ENCODE measurements around the gene CRISPLD2.

DNA sequence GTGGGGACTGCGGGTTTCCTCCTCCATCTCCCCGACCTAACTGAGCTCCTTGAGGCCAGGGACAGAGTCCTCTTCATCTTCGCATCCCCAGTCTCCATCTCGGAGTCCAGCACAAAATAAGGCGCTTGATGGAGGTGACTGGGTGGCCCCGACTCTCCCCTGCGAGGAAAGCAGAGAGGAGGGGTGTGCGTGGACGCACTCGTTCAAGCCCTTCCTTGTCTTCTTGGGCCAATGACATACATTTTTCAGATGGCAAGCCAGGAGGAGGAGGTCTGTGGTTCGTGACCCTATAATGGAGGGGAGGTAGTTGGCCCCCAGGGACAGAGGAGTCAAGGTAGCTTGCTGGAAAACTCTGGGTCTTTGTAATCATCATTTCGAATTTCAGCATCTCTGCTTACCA lies 17.2 kb downstream of the CRISPLD2 start:
- TF ChIP-seq ZMIZ1 (IDR thresholded peaks at IDR 0.05; ENCODE audit: low read depth in 2 of 2, low read length in 2 of 2) (no peak), PATZ1 (CRISPR knock-in tag; IDR thresholded peaks at IDR 0.05; ENCODE audit: borderline replicate concordance) (no peak), ZNF384 (IDR thresholded peaks at IDR 0.05; ENCODE audit: low read depth, low read length) (no peak)
- TF ChIP-seq, protein P1, sequence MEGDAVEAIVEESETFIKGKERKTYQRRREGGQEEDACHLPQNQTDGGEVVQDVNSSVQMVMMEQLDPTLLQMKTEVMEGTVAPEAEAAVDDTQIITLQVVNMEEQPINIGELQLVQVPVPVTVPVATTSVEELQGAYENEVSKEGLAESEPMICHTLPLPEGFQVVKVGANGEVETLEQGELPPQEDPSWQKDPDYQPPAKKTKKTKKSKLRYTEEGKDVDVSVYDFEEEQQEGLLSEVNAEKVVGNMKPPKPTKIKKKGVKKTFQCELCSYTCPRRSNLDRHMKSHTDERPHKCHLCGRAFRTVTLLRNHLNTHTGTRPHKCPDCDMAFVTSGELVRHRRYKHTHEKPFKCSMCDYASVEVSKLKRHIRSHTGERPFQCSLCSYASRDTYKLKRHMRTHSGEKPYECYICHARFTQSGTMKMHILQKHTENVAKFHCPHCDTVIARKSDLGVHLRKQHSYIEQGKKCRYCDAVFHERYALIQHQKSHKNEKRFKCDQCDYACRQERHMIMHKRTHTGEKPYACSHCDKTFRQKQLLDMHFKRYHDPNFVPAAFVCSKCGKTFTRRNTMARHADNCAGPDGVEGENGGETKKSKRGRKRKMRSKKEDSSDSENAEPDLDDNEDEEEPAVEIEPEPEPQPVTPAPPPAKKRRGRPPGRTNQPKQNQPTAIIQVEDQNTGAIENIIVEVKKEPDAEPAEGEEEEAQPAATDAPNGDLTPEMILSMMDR (IDR thresholded peaks at IDR 0.05 in 2 of 3, conservative IDR thresholded peaks at IDR 0.05 in 1 of 3; ENCODE audit: insufficient read depth in 2 of 3, low read depth in 1 of 3, low read length in 3 of 3) = no peak
